Measurements from ENCODE around the gene HNRNPA2B1.
"Not testable (repeated sequence)": the region's sequence is repeated elsewhere in the genome, so short reads cannot be mapped to it uniquely, and the experiment has no call there.

HNRNPA2B1 gene

DNA sequence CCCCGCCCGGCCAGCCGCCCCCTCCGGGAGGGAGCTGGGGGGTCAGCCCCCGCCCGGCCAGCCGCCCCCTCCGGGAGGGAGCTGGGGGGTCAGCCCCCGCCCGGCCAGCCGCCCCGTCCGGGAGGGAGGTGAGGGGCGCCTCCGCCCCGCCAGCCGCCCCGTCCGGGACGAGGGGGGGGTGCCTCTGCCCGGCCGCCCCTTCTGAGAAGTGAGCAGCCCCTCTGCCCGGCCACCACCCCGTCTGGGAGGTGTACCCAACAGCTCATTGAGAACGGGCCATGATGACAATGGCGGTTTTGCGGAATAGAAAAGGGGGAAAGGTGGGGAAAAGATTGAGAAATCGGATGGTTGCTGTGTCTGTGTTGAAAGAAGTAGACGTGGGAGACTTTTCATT, 52.2 kb downstream of the HNRNPA2B1 start:
- H3K9me3 ChIP-seq (ENCODE audit: control insufficient read depth in 1 of 2, low read length in 2 of 2); H3K4me3 ChIP-seq (ENCODE audit: low read depth in 1 of 2, low read length in 2 of 2); H3K27me3 ChIP-seq (ENCODE audit: low read depth, low read length); H3K27ac ChIP-seq (ENCODE audit: low read length); H3K36me3 ChIP-seq (ENCODE audit: control insufficient read depth in 1 of 2, insufficient read depth in 2 of 2, low read length in 2 of 2): not testable (repeated sequence)
- H3K4me1 ChIP-seq (ENCODE audit: control insufficient read depth in 1 of 2, insufficient read depth in 2 of 2, low read length in 2 of 2), result peaks cover 0 to 11% of the 10 kb centered on the region in 2 donors

DNA sequence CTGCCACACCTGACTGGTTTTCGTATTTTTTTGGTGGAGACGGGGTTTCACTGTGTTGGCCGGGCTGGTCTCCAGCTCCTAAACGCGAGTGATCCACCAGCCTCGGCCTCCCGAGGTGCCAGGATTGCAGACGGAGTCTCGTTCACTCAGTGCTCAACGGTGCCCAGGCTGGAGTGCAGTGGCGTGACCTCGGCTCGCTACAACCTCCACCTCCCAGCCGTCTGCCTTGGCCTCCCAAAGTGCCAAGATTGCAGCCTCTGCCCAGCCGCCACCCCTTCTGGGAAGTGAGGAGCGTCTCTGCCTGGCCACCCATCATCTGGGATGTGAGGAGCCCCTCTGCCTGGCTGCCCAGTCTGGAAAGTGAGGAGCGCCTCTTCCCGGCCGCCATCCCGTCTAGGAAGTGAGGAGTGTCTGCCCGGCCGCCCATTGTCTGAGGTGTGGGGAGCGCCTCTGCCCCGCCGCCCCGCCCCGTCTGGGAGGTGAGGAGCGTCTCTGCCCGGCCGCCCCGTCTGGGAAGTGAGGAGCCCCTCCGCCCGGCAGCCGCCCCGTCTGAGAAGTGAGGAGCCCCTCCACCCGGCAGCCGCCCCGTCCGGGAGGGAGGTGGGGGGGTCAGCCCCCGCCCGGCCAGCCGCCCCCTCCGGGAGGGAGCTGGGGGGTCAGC, 52.8 kb downstream of the HNRNPA2B1 start:
- H3K9me3 ChIP-seq (ENCODE audit: control insufficient read depth in 1 of 2, low read length in 2 of 2); H3K36me3 ChIP-seq (ENCODE audit: control insufficient read depth in 1 of 2, insufficient read depth in 2 of 2, low read length in 2 of 2); H3K4me1 ChIP-seq (ENCODE audit: control insufficient read depth in 1 of 2, insufficient read depth in 2 of 2, low read length in 2 of 2); H3K27ac ChIP-seq (ENCODE audit: low read length); H3K27me3 ChIP-seq (ENCODE audit: low read depth, low read length); H3K4me3 ChIP-seq (ENCODE audit: low read depth in 1 of 2, low read length in 2 of 2): not testable (repeated sequence)

GRCh38 chr7:26147030-26147429, 53.5 kb downstream of the HNRNPA2B1 start:
- Histone ChIP-seq H3K36me3 (ENCODE audit: control insufficient read depth in 1 of 2, insufficient read depth in 2 of 2, low read length in 2 of 2) (no peaks in the 10 kb centered on the region), H3K9me3 (ENCODE audit: control insufficient read depth in 1 of 2, low read length in 2 of 2) (no peaks in the 10 kb centered on the region), H3K4me1 (ENCODE audit: control insufficient read depth in 1 of 2, insufficient read depth in 2 of 2, low read length in 2 of 2) (peaks cover 0 to 6% of the 10 kb centered on the region in 2 donors), H3K27me3 (ENCODE audit: low read depth, low read length) (no peaks in the 10 kb centered on the region), H3K27ac (ENCODE audit: low read length) (no peak overlapping the region), H3K4me3 (ENCODE audit: low read depth in 1 of 2, low read length in 2 of 2) (no peak overlapping the region)

DNA sequence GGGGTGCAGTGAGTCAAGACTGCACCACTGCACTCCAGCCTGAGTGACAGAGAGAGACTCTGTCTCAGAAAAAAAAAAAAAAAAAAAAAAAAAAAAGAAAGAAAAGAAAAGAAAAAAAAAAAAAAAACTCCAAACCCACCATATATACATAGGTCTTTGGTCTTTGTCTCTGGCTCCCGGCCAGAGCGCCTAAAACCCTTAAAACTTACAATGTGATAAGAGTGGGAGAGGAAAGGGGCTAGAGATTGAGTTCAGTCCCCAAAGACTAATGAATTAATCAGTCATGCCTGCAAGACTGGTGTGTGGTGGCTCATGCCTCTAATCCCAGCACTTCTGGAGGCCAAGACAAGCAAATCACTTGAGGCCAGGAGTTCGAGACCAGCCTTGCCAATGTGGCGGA, 55.3 kb downstream of the HNRNPA2B1 start:
- no peak overlapping the region for H3K27ac ChIP-seq (ENCODE audit: low read length)
- no peaks in the 10 kb centered on the region for H3K27me3 ChIP-seq (ENCODE audit: low read depth, low read length)

GRCh38 chr7:26144184-26145080, 56.1 kb downstream of the HNRNPA2B1 start:
- Histone ChIP-seq H3K27me3 (ENCODE audit: low read depth, low read length) (no peaks in the 10 kb centered on the region), H3K27ac (ENCODE audit: low read length) (no peak overlapping the region), H3K9me3 (ENCODE audit: control insufficient read depth in 1 of 2, low read length in 2 of 2) (no peaks in the 10 kb centered on the region), H3K4me1 (ENCODE audit: control insufficient read depth in 1 of 2, insufficient read depth in 2 of 2, low read length in 2 of 2) (no peaks in the 10 kb centered on the region), H3K4me3 (ENCODE audit: low read depth in 1 of 2, low read length in 2 of 2) (no peak overlapping the region), H3K36me3 (ENCODE audit: control insufficient read depth in 1 of 2, insufficient read depth in 2 of 2, low read length in 2 of 2) (no peaks in the 10 kb centered on the region)

More for the DNA sequence above, 55.3 kb downstream of the HNRNPA2B1 start:
- no peaks in the 10 kb centered on the region for H3K9me3 ChIP-seq (ENCODE audit: control insufficient read depth in 1 of 2, low read length in 2 of 2)
- H3K4me3 ChIP-seq (ENCODE audit: low read depth in 1 of 2, low read length in 2 of 2), result no peak overlapping the region
- no peaks in the 10 kb centered on the region for H3K4me1 ChIP-seq (ENCODE audit: control insufficient read depth in 1 of 2, insufficient read depth in 2 of 2, low read length in 2 of 2)
- no peaks in the 10 kb centered on the region for H3K36me3 ChIP-seq (ENCODE audit: control insufficient read depth in 1 of 2, insufficient read depth in 2 of 2, low read length in 2 of 2)

DNA sequence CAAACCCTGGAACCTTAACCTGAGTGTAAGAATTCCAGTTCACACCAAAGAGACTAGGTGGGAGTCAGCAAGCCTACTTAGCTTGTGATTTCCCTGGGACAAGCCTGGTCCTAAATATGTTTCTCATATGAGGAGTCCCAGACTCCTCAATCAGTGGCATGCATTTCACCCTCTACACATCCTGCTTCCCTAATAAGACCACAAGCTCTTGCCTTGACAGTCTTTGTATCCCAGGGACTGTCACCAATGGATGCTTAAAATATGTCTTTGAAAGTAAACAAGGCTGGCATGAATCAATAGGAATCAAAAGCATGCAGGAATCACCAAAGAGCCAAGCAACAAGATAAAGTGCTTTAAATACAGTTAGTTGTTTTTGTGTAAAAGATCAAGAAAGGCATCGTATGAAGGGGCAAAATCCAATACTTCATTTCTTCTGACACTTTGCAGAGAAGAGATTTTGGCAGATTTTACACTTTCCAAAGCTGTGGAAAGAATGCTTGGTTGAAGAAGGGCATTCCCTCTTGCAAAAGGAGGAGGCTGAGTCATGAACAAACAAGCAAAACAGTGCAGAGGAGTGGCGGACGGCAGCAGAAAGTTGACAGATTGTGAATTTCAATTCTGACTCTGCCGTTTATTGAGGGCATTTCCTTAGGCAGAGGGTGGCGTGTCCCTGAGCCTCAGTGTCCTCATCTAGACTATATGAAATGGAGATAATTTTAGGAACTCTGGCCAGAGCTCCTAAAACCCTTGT, 57.1 kb downstream of the HNRNPA2B1 start:
- Histone ChIP-seq H3K9me3 (ENCODE audit: control insufficient read depth in 1 of 2, low read length in 2 of 2) (no peaks in the 10 kb centered on the region), H3K27me3 (ENCODE audit: low read depth, low read length) (no peaks in the 10 kb centered on the region), H3K4me1 (ENCODE audit: control insufficient read depth in 1 of 2, insufficient read depth in 2 of 2, low read length in 2 of 2) (no peaks in the 10 kb centered on the region), H3K4me3 (ENCODE audit: low read depth in 1 of 2, low read length in 2 of 2) (no peak overlapping the region), H3K36me3 (ENCODE audit: control insufficient read depth in 1 of 2, insufficient read depth in 2 of 2, low read length in 2 of 2) (no peaks in the 10 kb centered on the region), H3K27ac (ENCODE audit: low read length) (no peak overlapping the region)

DNA sequence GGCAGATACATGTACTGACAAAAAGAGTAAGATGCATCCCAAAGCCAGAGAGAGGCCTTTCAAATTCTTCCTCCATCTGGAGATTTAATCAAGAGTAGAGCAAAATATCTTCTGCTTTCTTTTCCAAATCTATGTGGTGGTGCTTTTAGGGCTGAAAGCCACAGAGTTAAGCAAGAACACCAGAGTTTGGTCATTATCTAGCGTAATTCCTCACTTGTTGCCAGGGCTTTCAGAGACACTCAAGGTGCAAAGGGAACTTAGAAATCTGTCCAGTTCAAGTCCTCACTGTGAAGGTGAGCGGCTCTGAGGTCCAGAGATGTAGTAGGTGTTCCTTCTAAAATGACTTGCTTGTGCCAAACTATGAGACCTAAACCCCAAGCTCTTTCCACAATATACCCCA, 59.5 kb downstream of the HNRNPA2B1 start:
- H3K36me3 ChIP-seq (ENCODE audit: control insufficient read depth in 1 of 2, insufficient read depth in 2 of 2, low read length in 2 of 2), result no peaks in the 10 kb centered on the region
- no peaks in the 10 kb centered on the region for H3K4me1 ChIP-seq (ENCODE audit: control insufficient read depth in 1 of 2, insufficient read depth in 2 of 2, low read length in 2 of 2)
- no peak overlapping the region for H3K4me3 ChIP-seq (ENCODE audit: low read depth in 1 of 2, low read length in 2 of 2)
- no peaks in the 10 kb centered on the region for H3K9me3 ChIP-seq (ENCODE audit: control insufficient read depth in 1 of 2, low read length in 2 of 2)
- H3K27ac ChIP-seq (ENCODE audit: low read length), result no peak overlapping the region
- H3K27me3 ChIP-seq (ENCODE audit: low read depth, low read length), result no peaks in the 10 kb centered on the region

GRCh38 chr7:26140380-26140779, 60.2 kb downstream of the HNRNPA2B1 start:
- H3K27ac ChIP-seq (ENCODE audit: low read length), result no peak overlapping the region
- H3K27me3 ChIP-seq (ENCODE audit: low read depth, low read length), result no peaks in the 10 kb centered on the region
- H3K9me3 ChIP-seq (ENCODE audit: control insufficient read depth in 1 of 2, low read length in 2 of 2), result no peaks in the 10 kb centered on the region
- H3K36me3 ChIP-seq (ENCODE audit: control insufficient read depth in 1 of 2, insufficient read depth in 2 of 2, low read length in 2 of 2), result no peaks in the 10 kb centered on the region
- H3K4me1 ChIP-seq (ENCODE audit: control insufficient read depth in 1 of 2, insufficient read depth in 2 of 2, low read length in 2 of 2), result no peaks in the 10 kb centered on the region
- H3K4me3 ChIP-seq (ENCODE audit: low read depth in 1 of 2, low read length in 2 of 2), result no peak overlapping the region
